Activated CD8-positive, alpha-beta T cell treated with anti-CD3 and anti-CD28 coated beads, Interleukin-2, amount 10 ng/mL, durations not matched to agents 7 days and 5 days (primary cell): ENCODE results near the gene SERPINA1. TPM values are rescaled to one million over a fixed set of nuclear protein-coding genes. Genes with fewer than 3 reads are reported as not detected.

Experiments used
- ATAC-seq: fragments of 150-1000 bp; cut with Tn5 transposase; one replicate; pipeline ENCODE4 v1.10.0; 2021; ENCODE audit warnings: moderate library complexity
- CTCF ChIA-PET: fragments of 350-600 bp; sonication (Branson Sonifier 250); formaldehyde crosslinking; loops from one replicate; lab custom pipeline; 2021; ENCODE audit warnings: antibody characterized with exemption; lab: Charles Lee
- POLR2A ChIA-PET: fragments of 350-600 bp; sonication (Branson Sonifier 250); formaldehyde crosslinking; loops from one replicate; lab custom pipeline; 2021; ENCODE audit warnings: antibody characterized with exemption; lab: Charles Lee
- DNase-seq: peaks from one replicate; pipeline ENCODE4 v3.0.0-alpha.2; 2020
- H3K27ac Mint-ChIP-seq: one replicate; pipeline ENCODE4 v1.8.0; 2021; ENCODE audit warnings: mild to moderate bottlenecking, mixed read lengths
- H3K27me3 Mint-ChIP-seq: one replicate; pipeline ENCODE4 v1.8.0; 2021; ENCODE audit warnings: low read depth, mixed read lengths
- H3K36me3 Mint-ChIP-seq: one replicate; pipeline ENCODE4 v1.8.0; 2021; ENCODE audit warnings: low read depth, mixed read lengths
- H3K4me1 Mint-ChIP-seq: one replicate; pipeline ENCODE4 v1.8.0; 2021; ENCODE audit warnings: low read depth, mixed read lengths
- H3K4me3 Mint-ChIP-seq: one replicate; pipeline ENCODE4 v1.8.0; 2021; ENCODE audit warnings: mild to moderate bottlenecking, mixed read lengths
- H3K9me3 Mint-ChIP-seq: one replicate; pipeline ENCODE4 v1.8.0; 2022; ENCODE audit warnings: mixed read lengths; ENCODE audit not compliant: insufficient read depth
- total RNA-seq, 2 experiments: library from RNA; stranded (reverse); gene quantifications; one replicate each; pipeline ENCODE4 v1.2.3, GENCODE V29; 2021

SERPINA1 gene
- total RNA-seq, 2 experiments from 2014 or later, result not detected

GRCh38 chr14:94330857-94331256 lies 57.5 kb downstream of the SERPINA1 start:
- Mint-ChIP-seq H3K36me3 (no peaks in the 10 kb centered on the region), H3K9me3 (no peaks in the 10 kb centered on the region), H3K27me3 (peaks cover 18% of the 10 kb centered on the region), H3K4me1 (no peaks in the 10 kb centered on the region), H3K4me3 (no peak overlapping the region), H3K27ac (no peak overlapping the region)
- ChIA-PET CTCF (no interaction called here), POLR2A (no interaction called here)
- no peak for ATAC-seq
- DNase-seq, result no peak

- ChIA-PET CTCF (interaction anchor here (0.6 kb wide), 1 partner anchor 140 kb away, joined by 4 read pairs; no protein-coding TSS in a partner anchor), POLR2A (interaction anchor here (0.6 kb wide), 2 partner anchors 201 to 247 kb away, joined by 3 read pairs; partner anchors contain the start of gene IFI27L2)
- Mint-ChIP-seq H3K4me3 (no peak overlapping the region), H3K36me3 (no peaks in the 10 kb centered on the region), H3K4me1 (no peaks in the 10 kb centered on the region), H3K9me3 (no peaks in the 10 kb centered on the region), H3K27me3 (peaks cover 16% of the 10 kb centered on the region), H3K27ac (no peak overlapping the region)
- no peak for ATAC-seq
- no peak for DNase-seq
Measured at GRCh38 chr14:94330432-94330831, 58.0 kb downstream of the SERPINA1 start.

GRCh38 chr14:94329857-94330256 lies 58.5 kb downstream of the SERPINA1 start:
- ChIA-PET CTCF (interaction anchor here (0.6 to 1.2 kb wide), 2 partner anchors 139 to 156 kb away, joined by 3 to 4 read pairs; no protein-coding TSS in a partner anchor), POLR2A (no interaction called here)
- DNase-seq, result no peak
- Mint-ChIP-seq H3K36me3 (no peaks in the 10 kb centered on the region), H3K4me1 (no peaks in the 10 kb centered on the region), H3K9me3 (no peaks in the 10 kb centered on the region), H3K4me3 (no peak overlapping the region), H3K27ac (no peak overlapping the region), H3K27me3 (peaks cover 13% of the 10 kb centered on the region)
- no peak for ATAC-seq

- Mint-ChIP-seq H3K4me3 (no peak overlapping the region), H3K27me3 (peaks cover 7% of the 10 kb centered on the region), H3K9me3 (no peaks in the 10 kb centered on the region), H3K4me1 (no peaks in the 10 kb centered on the region), H3K27ac (no peak overlapping the region), H3K36me3 (no peaks in the 10 kb centered on the region)
- CTCF ChIA-PET, result no interaction called here
- no peak for DNase-seq
- POLR2A ChIA-PET, result no interaction called here
- ATAC-seq, result no peak
Measured at GRCh38 chr14:94328196-94328595, 60.2 kb downstream of the SERPINA1 start.

Other genes starting within 250 kb of the SERPINA1 start
- under 1 TPM; 0.16 to 0.26 TPM for gene PPP4R4, start 214.3 kb downstream of the SERPINA1 start, total RNA-seq
- gene SERPINA10, start 95.3 kb downstream of the SERPINA1 start, total RNA-seq, result not detected
- not detected for gene SERPINA6, start 65.3 kb downstream of the SERPINA1 start, total RNA-seq
- not detected for gene SERPINA2, start 21.9 kb downstream of the SERPINA1 start, total RNA-seq
- not detected for gene SERPINA11, start 64.2 kb upstream of the SERPINA1 start, total RNA-seq
- gene SERPINA9, start 87.6 kb upstream of the SERPINA1 start, total RNA-seq, result not detected
- not detected for gene SERPINA12, start 120.9 kb upstream of the SERPINA1 start, total RNA-seq
- not detected for gene SERPINA4, start 172.8 kb upstream of the SERPINA1 start, total RNA-seq
- gene SERPINA5, start 192.8 kb upstream of the SERPINA1 start, total RNA-seq, result not detected
- gene SERPINA3, start 223.8 kb upstream of the SERPINA1 start, total RNA-seq, result not detected